HL-60 (cell line): ENCODE measurements around the gene NEDD4L.

Source experiments
- GABPA ChIP-seq: IDR thresholded peaks from 2 replicates; pipeline ENCODE4 v1.6.1; 2012; ENCODE audit warnings: low read depth
- POLR2AphosphoS5 ChIP-seq: IDR thresholded peaks from 2 replicates; pipeline ENCODE4 v1.6.1; 2012; ENCODE audit warnings: low read depth
- REST ChIP-seq: IDR thresholded peaks from 2 replicates; pipeline ENCODE4 v1.6.1; 2012; ENCODE audit warnings: low read depth; ENCODE audit not compliant: insufficient replicate concordance
- SPI1 ChIP-seq: IDR thresholded peaks from 2 replicates; pipeline ENCODE4 v1.6.1; 2012; ENCODE audit warnings: low read depth, mild to moderate bottlenecking, borderline replicate concordance
- TF ChIP-seq, protein P1 (sequence below): IDR thresholded peaks from one replicate; pipeline ENCODE4 v1.5.1; 2011; ENCODE audit warnings: low read length, control low read depth, inconsistent platforms; ENCODE audit not compliant: insufficient read depth

DNA sequence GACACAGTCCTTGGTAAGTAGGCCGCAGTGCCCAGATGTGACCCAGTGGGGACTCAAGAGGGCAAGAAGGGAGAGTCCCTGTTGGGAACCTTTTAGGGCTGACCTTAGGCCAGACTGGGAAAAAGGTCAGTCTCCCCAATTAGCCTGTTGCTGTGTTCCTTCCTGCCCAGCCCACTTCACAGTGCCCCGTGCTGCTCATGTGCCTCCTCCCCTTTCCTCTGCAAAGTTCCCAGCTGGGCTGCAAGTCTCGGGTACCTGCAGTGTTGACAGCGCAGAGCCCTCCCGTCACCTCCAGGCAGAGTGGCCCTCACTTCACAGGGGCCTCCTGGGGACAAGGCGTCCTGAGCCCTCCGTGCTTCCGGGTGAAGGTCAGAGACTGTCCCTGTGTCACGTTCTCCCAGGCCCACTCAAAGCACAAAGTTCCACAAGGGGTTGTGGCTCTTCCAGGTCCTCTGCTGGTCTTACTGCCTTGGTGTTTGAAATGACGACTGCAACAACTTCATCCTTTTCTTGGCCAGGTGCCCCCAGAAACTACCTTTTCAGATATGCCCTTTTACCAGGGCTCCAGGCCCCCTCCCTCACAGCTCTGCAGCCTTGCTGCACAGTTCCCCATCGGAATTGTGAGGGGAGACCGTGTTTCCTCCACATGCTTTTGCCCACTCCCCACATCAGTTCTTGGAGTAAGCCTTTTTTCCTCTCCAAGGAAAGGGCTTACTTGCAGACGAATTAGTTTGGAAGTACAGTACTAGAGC, 359.1 kb downstream of the NEDD4L start:
- TF ChIP-seq POLR2AphosphoS5, result no peak
- TF ChIP-seq, protein P1, sequence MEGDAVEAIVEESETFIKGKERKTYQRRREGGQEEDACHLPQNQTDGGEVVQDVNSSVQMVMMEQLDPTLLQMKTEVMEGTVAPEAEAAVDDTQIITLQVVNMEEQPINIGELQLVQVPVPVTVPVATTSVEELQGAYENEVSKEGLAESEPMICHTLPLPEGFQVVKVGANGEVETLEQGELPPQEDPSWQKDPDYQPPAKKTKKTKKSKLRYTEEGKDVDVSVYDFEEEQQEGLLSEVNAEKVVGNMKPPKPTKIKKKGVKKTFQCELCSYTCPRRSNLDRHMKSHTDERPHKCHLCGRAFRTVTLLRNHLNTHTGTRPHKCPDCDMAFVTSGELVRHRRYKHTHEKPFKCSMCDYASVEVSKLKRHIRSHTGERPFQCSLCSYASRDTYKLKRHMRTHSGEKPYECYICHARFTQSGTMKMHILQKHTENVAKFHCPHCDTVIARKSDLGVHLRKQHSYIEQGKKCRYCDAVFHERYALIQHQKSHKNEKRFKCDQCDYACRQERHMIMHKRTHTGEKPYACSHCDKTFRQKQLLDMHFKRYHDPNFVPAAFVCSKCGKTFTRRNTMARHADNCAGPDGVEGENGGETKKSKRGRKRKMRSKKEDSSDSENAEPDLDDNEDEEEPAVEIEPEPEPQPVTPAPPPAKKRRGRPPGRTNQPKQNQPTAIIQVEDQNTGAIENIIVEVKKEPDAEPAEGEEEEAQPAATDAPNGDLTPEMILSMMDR, result no peak
- TF ChIP-seq GABPA, result no peak
- TF ChIP-seq REST, result no peak
- TF ChIP-seq SPI1, result no peak
